B cell (primary cell): ENCODE results near the gene CHD2. TPM values are rescaled to one million over a fixed set of nuclear protein-coding genes. Genes with fewer than 3 reads are reported as not detected.

ENCODE experiments used
- ATAC-seq: fragments of 200-7000 bp; cut with Tn5 transposase; one replicate; pipeline ENCODE4 v1.10.0; 2021; ENCODE audit warnings: low read depth, mild to moderate bottlenecking, moderate number of reproducible peaks, moderate library complexity
- CTCF ChIA-PET: fragments of 350-600 bp; sonication (Branson Sonifier 250); formaldehyde crosslinking; loops from one replicate; lab custom pipeline; 2021; ENCODE audit warnings: antibody characterized with exemption, inconsistent platforms; lab: Charles Lee
- POLR2A ChIA-PET: fragments of 350-600 bp; sonication (Branson Sonifier 250); formaldehyde crosslinking; loops from one replicate; lab custom pipeline; 2021; ENCODE audit warnings: antibody characterized with exemption; lab: Charles Lee
- DNase-seq: peaks from one replicate; pipeline ENCODE4 v3.0.0; 2013
- H2AFZ ChIP-seq: 2 replicates; pipeline ENCODE4 v1.6.1; 2012; ENCODE audit warnings: mild to moderate bottlenecking, low read depth, low read length; ENCODE audit not compliant: insufficient read depth, poor library complexity, severe bottlenecking
- H3K27ac ChIP-seq, 2 donors: 1 replicate in 1 of 2; 2 replicates in 1 of 2; pipeline ENCODE4 v1.5.1; 2012 to 2013; ENCODE audit warnings: low read length in 2 of 2, mild to moderate bottlenecking in 2 of 2, moderate library complexity in 1 of 2
- H3K27me3 ChIP-seq, 4 experiments: fragments of 200-600 bp in 1 of 4; sonication (generic) in 1 of 4; replicated peaks in 1 of 4; 1 replicate in 2 of 4; 2 replicates in 2 of 4; pipeline versions ENCODE4 v1.6.1 to v1.7.0; 2013 to 2016; ENCODE audit warnings: low read length in 3 of 4, mild to moderate bottlenecking in 2 of 4, mixed read lengths in 1 of 4, moderate library complexity in 1 of 4; ENCODE audit not compliant: insufficient read depth in 4 of 4, control insufficient read depth in 3 of 4; ENCODE audit errors: control extremely low read depth in 1 of 4
- H3K36me3 ChIP-seq, 2 experiments: replicated peaks in 1 of 2; 1 replicate in 1 of 2; 2 replicates in 1 of 2; pipeline versions ENCODE4 v1.6.1 to v1.7.1; 2013; ENCODE audit warnings: low read length in 1 of 2; ENCODE audit not compliant: insufficient read depth in 2 of 2, control insufficient read depth in 1 of 2; ENCODE audit errors: control extremely low read depth in 1 of 2, extremely low read depth in 1 of 2
- H3K4me1 ChIP-seq, 2 donors: fragments of 200-600 bp in 1 of 2; sonication (generic) in 1 of 2; 1 replicate in 1 of 2; 2 replicates in 1 of 2; pipeline versions ENCODE4 v1.5.1 to v1.6.1; 2013 to 2017; ENCODE audit warnings: low read length in 2 of 2; ENCODE audit not compliant: control insufficient read depth in 2 of 2, insufficient read depth in 2 of 2
- H3K4me2 ChIP-seq: replicated peaks from 2 replicates; pipeline ENCODE3; 2012; ENCODE audit warnings: mild to moderate bottlenecking, low read depth, low read length; ENCODE audit not compliant: poor library complexity, severe bottlenecking
- H3K4me3 ChIP-seq, 5 experiments: fragments of 200-600 bp in 1 of 5; sonication (generic) in 1 of 5; 1 replicate in 3 of 5; 2 replicates in 2 of 5; pipeline versions ENCODE4 v1.5.1 to v1.7.0; 2011 to 2016; ENCODE audit warnings: low read length in 4 of 5, mild to moderate bottlenecking in 4 of 5, low read depth in 2 of 5, control low read depth in 1 of 5, moderate library complexity in 1 of 5; ENCODE audit not compliant: insufficient read depth in 1 of 5; ENCODE audit errors: control extremely low read depth in 1 of 5, extremely low read depth in 1 of 5
- H3K79me2 ChIP-seq: fragments of 200-600 bp; sonication (generic); one replicate; pipeline ENCODE4 v1.6.0; 2016; ENCODE audit warnings: low read length; ENCODE audit not compliant: control insufficient read depth, insufficient read depth
- H3K9ac ChIP-seq: fragments of 200-600 bp; sonication (generic); 2 replicates; pipeline ENCODE4 v1.6.1; 2017; ENCODE audit warnings: mild to moderate bottlenecking, low read length, moderate library complexity
- H3K9me3 ChIP-seq, 3 donors: one replicate each; pipeline versions ENCODE4 v1.6.1 to v1.7.1; 2013; ENCODE audit warnings: low read length in 2 of 3; ENCODE audit not compliant: control insufficient read depth in 2 of 3, insufficient read depth in 1 of 3; ENCODE audit errors: control extremely low read depth in 1 of 3
- H4K20me1 ChIP-seq: 2 replicates; pipeline ENCODE4 v1.6.0; 2012; ENCODE audit warnings: mild to moderate bottlenecking, low read length; ENCODE audit not compliant: insufficient read depth, control insufficient read depth, poor library complexity, severe bottlenecking
- H3K27ac Mint-ChIP-seq: one replicate; pipeline ENCODE4 v1.8.0; 2021; ENCODE audit warnings: mixed read lengths
- H3K27me3 Mint-ChIP-seq: one replicate; pipeline ENCODE4 v1.8.0; 2021; ENCODE audit warnings: mixed read lengths
- H3K4me1 Mint-ChIP-seq: one replicate; pipeline ENCODE4 v1.8.0; 2021; ENCODE audit warnings: mixed read lengths
- H3K4me3 Mint-ChIP-seq: one replicate; pipeline ENCODE4 v1.8.0; 2021; ENCODE audit warnings: mixed read lengths
- H3K9me3 Mint-ChIP-seq: one replicate; pipeline ENCODE4 v1.8.0; 2022; ENCODE audit warnings: mixed read lengths; ENCODE audit not compliant: insufficient read depth
- EZH2 ChIP-seq: IDR thresholded peaks from 2 replicates; pipeline ENCODE4 v1.6.1; 2012; ENCODE audit warnings: borderline replicate concordance, low read depth, mild to moderate bottlenecking, moderate library complexity, low read length; ENCODE audit not compliant: insufficient read depth, poor library complexity, severe bottlenecking
- WGBS: methylation state at CpG from one replicate; pipeline ENCODE4 v1.1.5; 2013; ENCODE audit warnings: missing lambda C conversion rate; ENCODE audit not compliant: insufficient coverage; 5-methylcytosine and 5-hydroxymethylcytosine counted together
- intact Hi-C: fragments of 100-400 bp; cut with micrococcal nuclease; formaldehyde crosslinking; loops from one replicate; pipeline ENCODE4 v1.10.0; 2022
- polyA plus RNA-seq: library from polyadenylated mRNA; depleted of rRNA; stranded (reverse); fragments of >200 nt; gene quantifications from 2 replicates; pipeline ENCODE4 v1.2.3, GENCODE V29; 2012
- total RNA-seq, 2 donors: library from RNA; stranded (reverse); fragments of 120-200 nt in 1 of 2; gene quantifications; 1 replicate in 1 of 2; 2 replicates in 1 of 2; pipeline versions ENCODE4 v1.2.3 to v1.2.4, GENCODE V29; 2013 to 2022
- TF ChIP-seq, protein P1 (sequence below): fragments of 200-600 bp; IDR thresholded peaks from one replicate; pipeline ENCODE4 v1.8.0; 2022; ENCODE audit warnings: antibody characterized with exemption, mild to moderate bottlenecking

CHD2 gene
- total and polyA plus RNA-seq, 2 donors (not counting 1 experiment from before 2014, with no cell fraction given), result 86.9 to 353 TPM

DNA sequence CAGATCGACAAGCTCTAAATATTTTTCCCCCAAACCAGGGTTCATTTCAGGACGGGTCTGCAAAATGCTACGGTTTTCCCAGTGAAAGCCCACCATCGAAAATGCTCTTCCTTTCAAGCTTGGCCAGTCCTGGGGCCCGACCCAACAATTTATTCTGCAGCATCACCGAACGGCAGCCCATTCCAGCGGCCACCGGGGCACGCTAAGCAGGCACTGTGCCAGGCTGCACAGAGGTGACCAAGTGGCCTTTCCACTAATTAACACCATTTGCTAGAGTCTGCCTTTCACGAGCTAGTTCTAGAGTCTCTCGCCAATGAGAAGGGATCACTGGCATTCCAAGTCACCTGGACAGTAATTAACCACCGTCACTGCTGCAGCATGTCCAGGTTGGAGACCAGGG, 174.5 kb downstream of the CHD2 start:
- H3K27me3 Mint-ChIP-seq, result peaks cover 64% of the 10 kb centered on the region

DNA sequence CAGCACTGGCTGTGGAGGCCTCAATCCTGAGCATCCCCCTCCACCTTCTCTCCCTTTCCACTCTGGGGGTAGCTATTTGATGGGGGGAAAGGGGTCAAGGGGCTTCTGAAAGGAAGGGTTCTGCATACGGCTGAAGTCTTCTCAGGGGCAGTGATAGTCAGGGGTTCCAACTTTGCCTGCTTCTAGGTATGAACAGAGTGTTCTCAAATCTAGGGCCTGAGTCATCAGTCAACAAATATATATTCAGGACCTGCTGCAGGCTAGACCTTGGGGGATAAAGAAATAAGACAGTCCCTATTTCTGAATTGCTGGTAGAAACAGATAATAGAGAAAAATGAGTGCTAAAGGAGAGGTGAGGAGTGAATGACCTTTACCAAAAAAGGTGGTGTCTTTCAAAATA, 176.1 kb downstream of the CHD2 start:
- H3K27me3 ChIP-seq, result peaks cover 0 to 40% (median 10%) of the 10 kb centered on the region in 4 experiments
- ATAC-seq, result no peak
- no peak overlapping the region for H3K4me3 ChIP-seq
- Mint-ChIP-seq H3K4me1 (peaks cover 13% of the 10 kb centered on the region), H3K4me3 (no peak overlapping the region), H3K9me3 (no peaks in the 10 kb centered on the region), H3K27me3 (peaks cover 63% of the 10 kb centered on the region), H3K27ac (no peak overlapping the region)
- no peak for TF ChIP-seq EZH2
- TF ChIP-seq, protein P1, sequence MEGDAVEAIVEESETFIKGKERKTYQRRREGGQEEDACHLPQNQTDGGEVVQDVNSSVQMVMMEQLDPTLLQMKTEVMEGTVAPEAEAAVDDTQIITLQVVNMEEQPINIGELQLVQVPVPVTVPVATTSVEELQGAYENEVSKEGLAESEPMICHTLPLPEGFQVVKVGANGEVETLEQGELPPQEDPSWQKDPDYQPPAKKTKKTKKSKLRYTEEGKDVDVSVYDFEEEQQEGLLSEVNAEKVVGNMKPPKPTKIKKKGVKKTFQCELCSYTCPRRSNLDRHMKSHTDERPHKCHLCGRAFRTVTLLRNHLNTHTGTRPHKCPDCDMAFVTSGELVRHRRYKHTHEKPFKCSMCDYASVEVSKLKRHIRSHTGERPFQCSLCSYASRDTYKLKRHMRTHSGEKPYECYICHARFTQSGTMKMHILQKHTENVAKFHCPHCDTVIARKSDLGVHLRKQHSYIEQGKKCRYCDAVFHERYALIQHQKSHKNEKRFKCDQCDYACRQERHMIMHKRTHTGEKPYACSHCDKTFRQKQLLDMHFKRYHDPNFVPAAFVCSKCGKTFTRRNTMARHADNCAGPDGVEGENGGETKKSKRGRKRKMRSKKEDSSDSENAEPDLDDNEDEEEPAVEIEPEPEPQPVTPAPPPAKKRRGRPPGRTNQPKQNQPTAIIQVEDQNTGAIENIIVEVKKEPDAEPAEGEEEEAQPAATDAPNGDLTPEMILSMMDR, result no peak
- H3K79me2 ChIP-seq, result no peaks in the 10 kb centered on the region
- WGBS, result no CpG with 5 or more reads among the region's 1 CpG
- DNase-seq, result no peak
- H3K4me2 ChIP-seq, result no peak overlapping the region
- ChIA-PET POLR2A (no interaction called here), CTCF (interaction anchor here (1.3 kb wide), 1 partner anchor 12 kb away, joined by 3 read pairs; no protein-coding TSS in a partner anchor)
- H3K36me3 ChIP-seq, result no peaks in the 10 kb centered on the region
- H3K9me3 ChIP-seq, result no peaks in the 10 kb centered on the region
- intact Hi-C loops, result no loop called here
- no peak overlapping the region for H2AFZ ChIP-seq
- no peaks in the 10 kb centered on the region for H4K20me1 ChIP-seq
- H3K27ac ChIP-seq, result no peak overlapping the region
- no peak overlapping the region for H3K9ac ChIP-seq
- H3K4me1 ChIP-seq, result peaks cover 5 to 11% of the 10 kb centered on the region in 2 donors

More for the DNA sequence above, 174.5 kb downstream of the CHD2 start:
- Histone ChIP-seq H3K9ac (no peak overlapping the region), H3K4me2 (no peak overlapping the region), H2AFZ (no peak overlapping the region), H4K20me1 (no peaks in the 10 kb centered on the region), H3K27ac (no peak overlapping the region), H3K4me3 (no peak overlapping the region), H3K79me2 (no peaks in the 10 kb centered on the region), H3K27me3 (peaks cover 0 to 37% (median 11%) of the 10 kb centered on the region in 4 experiments), H3K4me1 (peaks cover 5 to 11% of the 10 kb centered on the region in 2 donors), H3K9me3 (no peaks in the 10 kb centered on the region), H3K36me3 (no peaks in the 10 kb centered on the region)
- DNase-seq, result no peak
- intact Hi-C loops, result no loop called here
- ATAC-seq, result no peak
- Mint-ChIP-seq H3K4me3 (no peak overlapping the region), H3K27ac (no peak overlapping the region), H3K4me1 (peaks cover 13% of the 10 kb centered on the region), H3K9me3 (no peaks in the 10 kb centered on the region)
- TF ChIP-seq, protein P1, result no peak
- TF ChIP-seq EZH2, result no peak
- CTCF ChIA-PET, result no interaction called here
- POLR2A ChIA-PET, result no interaction called here
- WGBS, result 92% methylated on average over 12 of the region's 13 CpGs
